AG10803 (cell line): ENCODE measurements around the gene STAT4.
A peak's percentile ranks its signal among the peaks of the same experiment; 100 is the strongest.

Source experiments
- DNase-seq: peaks from one replicate; pipeline ENCODE4 v3.0.0; 2010; ENCODE audit warnings: low read depth
- H3K4me3 ChIP-seq: 2 replicates; pipeline ENCODE4 v1.5.1; 2011; ENCODE audit warnings: mild to moderate bottlenecking, low read length, control low read depth
- TF ChIP-seq, protein P1 (sequence below): conservative IDR thresholded peaks from 2 replicates; pipeline ENCODE4 v1.5.1; 2011; ENCODE audit warnings: mild to moderate bottlenecking, low read length, control low read depth, inconsistent platforms

Gene STAT4

DNA sequence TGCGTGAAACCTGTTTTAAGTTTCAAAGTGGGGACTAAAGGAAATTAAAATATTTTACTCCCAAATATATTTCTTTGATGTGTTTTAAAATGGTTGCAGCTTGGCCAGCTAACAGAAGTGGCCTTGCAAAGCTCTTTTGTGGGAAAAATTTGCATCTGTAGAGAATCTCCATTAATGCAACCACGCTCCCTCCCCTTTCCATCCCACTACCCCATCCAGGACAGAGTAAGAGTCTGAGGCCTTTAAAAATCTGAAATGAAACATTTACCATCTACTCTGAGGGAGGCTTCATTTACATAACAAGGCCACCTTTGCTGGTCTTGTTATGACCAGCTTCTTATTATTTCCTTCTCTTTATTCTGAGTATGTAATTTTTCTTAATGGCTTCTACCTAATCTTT is 63.5 kb downstream of the STAT4 start:
- no peak for DNase-seq

GRCh38 chr2:191086706-191087105 is 64.1 kb downstream of the STAT4 start:
- peak; percentile 1 for DNase-seq
- TF ChIP-seq, protein P1, sequence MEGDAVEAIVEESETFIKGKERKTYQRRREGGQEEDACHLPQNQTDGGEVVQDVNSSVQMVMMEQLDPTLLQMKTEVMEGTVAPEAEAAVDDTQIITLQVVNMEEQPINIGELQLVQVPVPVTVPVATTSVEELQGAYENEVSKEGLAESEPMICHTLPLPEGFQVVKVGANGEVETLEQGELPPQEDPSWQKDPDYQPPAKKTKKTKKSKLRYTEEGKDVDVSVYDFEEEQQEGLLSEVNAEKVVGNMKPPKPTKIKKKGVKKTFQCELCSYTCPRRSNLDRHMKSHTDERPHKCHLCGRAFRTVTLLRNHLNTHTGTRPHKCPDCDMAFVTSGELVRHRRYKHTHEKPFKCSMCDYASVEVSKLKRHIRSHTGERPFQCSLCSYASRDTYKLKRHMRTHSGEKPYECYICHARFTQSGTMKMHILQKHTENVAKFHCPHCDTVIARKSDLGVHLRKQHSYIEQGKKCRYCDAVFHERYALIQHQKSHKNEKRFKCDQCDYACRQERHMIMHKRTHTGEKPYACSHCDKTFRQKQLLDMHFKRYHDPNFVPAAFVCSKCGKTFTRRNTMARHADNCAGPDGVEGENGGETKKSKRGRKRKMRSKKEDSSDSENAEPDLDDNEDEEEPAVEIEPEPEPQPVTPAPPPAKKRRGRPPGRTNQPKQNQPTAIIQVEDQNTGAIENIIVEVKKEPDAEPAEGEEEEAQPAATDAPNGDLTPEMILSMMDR = no peak
- H3K4me3 ChIP-seq = no peak overlapping the region

More for the DNA sequence above, 63.5 kb downstream of the STAT4 start:
- TF ChIP-seq, protein P1 = no peak
- H3K4me3 ChIP-seq = no peak overlapping the region

GRCh38 chr2:191083540-191083939 is 67.3 kb downstream of the STAT4 start:
- no peak for DNase-seq
- H3K4me3 ChIP-seq = no peak overlapping the region
- TF ChIP-seq, protein P1 = no peak

DNA sequence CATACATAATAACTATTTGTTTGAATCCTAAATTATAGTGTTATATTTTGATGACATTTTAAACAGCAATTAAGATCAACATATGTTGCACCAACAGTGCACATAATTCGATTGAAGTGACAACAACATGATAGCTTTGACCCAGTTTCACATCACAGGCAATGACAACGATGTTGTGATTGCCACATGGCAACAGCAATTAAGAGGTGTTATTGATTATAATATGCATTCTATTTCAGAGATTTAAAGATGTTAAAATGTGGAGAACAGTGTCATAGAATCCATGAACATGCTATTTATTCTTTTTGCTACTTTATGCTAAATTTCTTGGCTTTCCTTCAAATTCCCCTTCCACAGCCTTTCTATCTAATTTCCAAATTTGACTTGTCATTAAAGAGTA is 68.5 kb downstream of the STAT4 start:
- TF ChIP-seq, protein P1 = no peak
- no peak for DNase-seq
- no peak overlapping the region for H3K4me3 ChIP-seq

- no peak overlapping the region for H3K4me3 ChIP-seq
- TF ChIP-seq, protein P1 = no peak
- peak; percentile 40 for DNase-seq
Measured at GRCh38 chr2:191081411-191082155, 69.2 kb downstream of the STAT4 start.

DNA sequence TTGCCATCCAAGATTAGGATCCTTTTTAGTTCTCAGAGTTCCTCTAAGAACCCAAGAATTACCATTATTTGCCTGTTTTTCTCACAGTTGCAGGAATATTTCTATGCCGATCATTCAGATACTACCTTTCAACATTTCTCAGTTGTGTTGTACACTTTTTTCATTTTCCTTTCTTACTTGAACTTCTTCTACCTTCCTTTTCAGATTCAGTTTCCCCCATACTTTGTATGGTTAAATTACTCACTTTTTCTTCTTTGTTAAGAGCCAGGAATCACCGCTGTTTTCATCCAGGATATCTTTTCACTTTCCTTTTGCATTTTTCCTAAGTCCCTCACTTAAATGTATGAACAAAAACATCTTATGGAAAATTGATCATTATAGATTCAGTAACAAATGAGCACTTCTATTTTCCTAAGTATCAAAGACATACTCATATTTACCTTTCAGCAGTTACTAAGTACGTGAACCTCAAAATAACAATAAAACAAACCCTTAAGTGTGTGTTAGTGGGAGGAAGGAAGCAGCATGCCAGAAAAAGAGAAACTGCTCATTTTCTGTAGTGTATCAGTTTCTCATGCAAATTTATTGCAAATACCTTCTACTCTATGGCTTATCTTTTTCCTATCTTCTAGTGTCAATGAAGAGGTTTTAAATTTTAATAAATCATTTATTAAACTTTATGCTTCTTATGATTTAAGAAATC is 72.5 kb downstream of the STAT4 start:
- DNase-seq = no peak
- no peak overlapping the region for H3K4me3 ChIP-seq
- TF ChIP-seq, protein P1 = no peak

DNA sequence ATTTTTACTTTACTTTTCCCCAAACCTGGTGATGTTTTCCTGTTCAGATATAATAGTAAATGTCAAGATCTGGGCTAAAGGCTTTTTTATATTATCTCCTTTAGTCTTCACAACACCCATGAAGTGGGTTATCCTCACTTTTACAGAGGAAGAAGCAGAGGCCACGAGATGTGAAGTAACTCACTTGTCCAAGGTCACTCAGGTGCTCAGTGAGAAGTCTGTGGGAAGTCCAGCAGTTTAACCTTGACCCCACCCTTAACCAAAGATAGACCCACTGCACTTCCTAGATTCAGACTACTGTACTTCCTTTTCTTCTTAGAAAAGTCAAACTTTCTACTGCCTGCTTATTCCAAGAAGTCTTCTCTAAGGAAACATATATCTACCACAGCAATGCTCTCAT is 80.5 kb downstream of the STAT4 start:
- no peak for DNase-seq
- TF ChIP-seq, protein P1 = no peak
- no peak overlapping the region for H3K4me3 ChIP-seq
